Transverse colon (tissue), 4 donors: ENCODE measurements around the gene SNW1. TPM values are rescaled to one million over a fixed set of nuclear protein-coding genes. Genes with fewer than 3 reads are reported as not detected.

Experiments
- DNase-seq: peaks from one replicate; pipeline ENCODE4 v3.0.0-alpha.2; 2019
- H3K27ac ChIP-seq, 4 donors: fragments of 200-600 bp; sonication (generic); 2 replicates each; pipeline ENCODE4 v1.5.1; 2016 to 2018; ENCODE audit warnings: inconsistent platforms in 4 of 4
- H3K27me3 ChIP-seq: fragments of 200-600 bp; sonication (generic); 2 replicates; pipeline ENCODE4 v1.5.1; 2017; ENCODE audit warnings: inconsistent platforms
- H3K36me3 ChIP-seq, 4 donors: fragments of 200-600 bp; sonication (generic); 2 replicates each; pipeline ENCODE4 v1.5.1; 2017 to 2019; ENCODE audit warnings: inconsistent platforms in 4 of 4
- H3K4me1 ChIP-seq, 4 donors: fragments of 200-600 bp; sonication (generic); 2 replicates each; pipeline ENCODE4 v1.5.1; 2017 to 2020; ENCODE audit warnings: inconsistent platforms in 4 of 4
- H3K4me3 ChIP-seq, 4 donors: fragments of 200-600 bp; sonication (generic); 1 replicate in 1 of 4; 2 replicates in 3 of 4; pipeline versions ENCODE4 v1.5.1 to v1.6.1; 2017 to 2019; ENCODE audit warnings: inconsistent platforms in 4 of 4
- H3K9me3 ChIP-seq, 2 donors: fragments of 200-600 bp; sonication (generic); 2 replicates each; pipeline ENCODE4 v1.5.1; 2017 to 2019; ENCODE audit warnings: inconsistent platforms in 2 of 2
- EP300 ChIP-seq: sonication (generic); formaldehyde crosslinking; IDR thresholded peaks from one replicate; pipeline ENCODE4 v1.6.1; 2017; ENCODE audit warnings: antibody characterized with exemption, low read depth
- POLR2A ChIP-seq: fragments of 450-650 bp; IDR thresholded peaks from one replicate; pipeline ENCODE4 v1.6.1; 2016; ENCODE audit warnings: antibody characterized with exemption, mild to moderate bottlenecking, moderate library complexity
- POLR2AphosphoS5 ChIP-seq, 3 donors: sonication (generic); formaldehyde crosslinking; IDR thresholded peaks; one replicate each; pipeline ENCODE4 v1.6.1; 2016; ENCODE audit warnings: antibody characterized with exemption in 3 of 3
- WGBS, 2 donors: methylation state at CpG; one replicate each; pipeline ENCODE4 v1.1.5; 2018; ENCODE audit warnings: low coverage in 1 of 2; 5-methylcytosine and 5-hydroxymethylcytosine counted together
- in situ Hi-C, 4 donors: fragments of 200-750 bp; cut with MboI; loops; one replicate each; pipeline versions ENCODE4 v1.15.0 to v1.15.1; 2017; ENCODE audit warnings: low sequenced_read_pairs in 3 of 4, low pct_ligation_motif_present in 1 of 4, low pct_unique_long_range_greater_than_20kb in 1 of 4
- intact Hi-C: fragments of 100-400 bp; cut with DNase I; formaldehyde crosslinking; loops from one replicate; pipeline ENCODE4 v1.15.1; 2023; ENCODE audit warnings: low total_unique reads
- total RNA-seq, 4 donors: library from RNA; depleted of rRNA; stranded (reverse); fragments of >200 nt; gene quantifications; one replicate each; pipeline ENCODE4 v1.1.0, GENCODE V29; 2016
- TF ChIP-seq, protein P1 (sequence below), 5 experiments: fragments of 200-600 bp in 3 of 5; fragments of 450-650 bp in 2 of 5; sonication (generic) in 3 of 5; IDR thresholded peaks; 1 replicate in 2 of 5; 2 replicates in 3 of 5; pipeline ENCODE4 v1.5.1; 2016 to 2017; ENCODE audit warnings: antibody characterized with exemption in 5 of 5, inconsistent platforms in 3 of 5, mild to moderate bottlenecking in 2 of 5, moderate library complexity in 1 of 5

SNW1 gene
- 10 to 100 TPM; 35.2 to 82.7 (median 56.9) TPM for total RNA-seq

DNA sequence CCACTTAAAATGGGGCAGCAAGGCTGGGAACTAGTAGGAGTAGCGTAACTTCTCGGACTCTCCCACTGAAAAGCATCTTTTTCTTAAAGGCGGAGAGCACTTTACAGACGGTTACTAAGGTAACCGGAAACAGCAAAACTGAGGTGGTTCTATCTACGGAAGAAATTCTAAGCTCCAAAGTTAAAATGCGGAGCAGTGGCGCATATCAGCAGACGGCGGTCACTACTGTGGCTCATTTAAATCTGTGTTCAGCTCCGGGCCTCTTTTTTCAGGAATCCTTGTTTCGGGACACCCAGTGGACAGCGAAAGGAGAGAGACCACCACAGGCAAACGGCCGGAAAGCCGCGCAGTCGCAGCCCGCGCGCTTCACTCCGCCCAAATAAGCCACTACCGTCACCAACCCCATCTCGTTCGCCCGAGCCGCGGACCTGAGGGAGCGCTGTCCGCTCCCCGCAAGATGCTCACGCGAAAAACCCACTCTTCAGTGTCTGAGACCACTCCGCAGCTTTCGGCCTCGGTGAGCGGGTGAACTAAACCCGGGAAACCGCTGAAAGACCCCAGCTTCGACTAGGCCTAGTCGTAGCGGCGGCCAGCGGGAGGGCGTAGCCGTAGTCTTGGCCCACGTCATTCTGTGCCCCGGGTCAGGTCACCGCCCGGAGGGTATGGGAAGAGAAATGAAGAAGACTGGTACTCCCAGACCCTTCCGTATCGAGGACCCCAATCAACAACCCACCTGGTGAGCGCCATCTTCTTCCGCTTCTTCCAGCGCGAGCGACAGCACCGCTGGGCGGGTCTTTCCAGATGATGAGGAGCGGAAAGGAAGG lies at the start of gene SNW1:
SNW1 (minus strand) TSS at position 776 of the 824 bp plus-strand sequence; CDS start at position 747, 29 bp downstream.
- DNase-seq = peak; percentile 93
- in situ Hi-C loops (no loop called here), intact Hi-C loops (no loop called here)
- WGBS, 2 donors = 0% methylated on average over 2 to 57 of the region's 60 CpGs
- Histone ChIP-seq H3K4me1 (peaks cover 0 to 37% (median 21%) of the 10 kb centered on the region in 4 donors), H3K4me3 (peak within 1 kb of the TSS; percentile 61 to 96 (median 74)), H3K27me3 (no peaks in the 10 kb centered on the region), H3K9me3 (no peaks in the 10 kb centered on the region), H3K27ac (peak within 1 kb of the TSS; percentile 89 to 97 (median 91)), H3K36me3 (no peaks in the 10 kb centered on the region)
- TF ChIP-seq POLR2AphosphoS5 (IDR thresholded peaks at IDR 0.05) (peak; percentile 66 to 93 (median 90)), POLR2A (peak; percentile 85)
- TF ChIP-seq, protein P1, sequence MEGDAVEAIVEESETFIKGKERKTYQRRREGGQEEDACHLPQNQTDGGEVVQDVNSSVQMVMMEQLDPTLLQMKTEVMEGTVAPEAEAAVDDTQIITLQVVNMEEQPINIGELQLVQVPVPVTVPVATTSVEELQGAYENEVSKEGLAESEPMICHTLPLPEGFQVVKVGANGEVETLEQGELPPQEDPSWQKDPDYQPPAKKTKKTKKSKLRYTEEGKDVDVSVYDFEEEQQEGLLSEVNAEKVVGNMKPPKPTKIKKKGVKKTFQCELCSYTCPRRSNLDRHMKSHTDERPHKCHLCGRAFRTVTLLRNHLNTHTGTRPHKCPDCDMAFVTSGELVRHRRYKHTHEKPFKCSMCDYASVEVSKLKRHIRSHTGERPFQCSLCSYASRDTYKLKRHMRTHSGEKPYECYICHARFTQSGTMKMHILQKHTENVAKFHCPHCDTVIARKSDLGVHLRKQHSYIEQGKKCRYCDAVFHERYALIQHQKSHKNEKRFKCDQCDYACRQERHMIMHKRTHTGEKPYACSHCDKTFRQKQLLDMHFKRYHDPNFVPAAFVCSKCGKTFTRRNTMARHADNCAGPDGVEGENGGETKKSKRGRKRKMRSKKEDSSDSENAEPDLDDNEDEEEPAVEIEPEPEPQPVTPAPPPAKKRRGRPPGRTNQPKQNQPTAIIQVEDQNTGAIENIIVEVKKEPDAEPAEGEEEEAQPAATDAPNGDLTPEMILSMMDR (IDR thresholded peaks at IDR 0.05) = no peak

DNA sequence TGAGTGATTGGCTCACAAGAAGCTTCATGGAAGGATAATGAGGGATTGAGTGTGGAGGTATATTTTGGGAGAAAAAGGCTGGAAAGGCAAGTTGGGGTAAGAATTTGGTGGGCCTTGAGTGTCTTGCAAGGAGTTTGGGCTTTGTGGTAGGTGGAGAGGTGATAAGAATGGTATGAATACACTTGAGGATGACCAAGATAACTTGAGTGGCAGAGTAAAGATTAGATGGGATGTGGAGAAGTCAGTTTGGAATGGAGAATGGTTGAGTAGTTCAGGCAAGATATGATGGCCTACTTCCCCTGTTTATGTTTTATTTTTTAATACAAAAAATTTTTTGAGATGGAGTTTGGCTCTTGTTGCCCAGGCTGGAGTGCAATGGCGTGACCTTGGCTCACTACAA lies 48.1 kb upstream of the SNW1 start:
- intact Hi-C loops = no loop called here
- Histone ChIP-seq H3K27me3 (no peaks in the 10 kb centered on the region), H3K27ac (no peak overlapping the region), H3K9me3 (no peaks in the 10 kb centered on the region), H3K4me1 (no peaks in the 10 kb centered on the region), H3K36me3 (no peaks in the 10 kb centered on the region), H3K4me3 (no peak overlapping the region)
- no peak for DNase-seq
- in situ Hi-C loops = no loop called here
- TF ChIP-seq, protein P1 (IDR thresholded peaks at IDR 0.05) = no peak
- TF ChIP-seq POLR2AphosphoS5 (IDR thresholded peaks at IDR 0.05) (no peak), EP300 (no peak), POLR2A (no peak)
- 100% methylated on average over 1 of the region's 1 CpG; no CpG with 5 or more reads in 1 of the 2 donors for WGBS, 2 donors

- Histone ChIP-seq H3K4me3 (no peak overlapping the region), H3K27ac (no peak overlapping the region), H3K27me3 (no peaks in the 10 kb centered on the region), H3K36me3 (no peaks in the 10 kb centered on the region), H3K4me1 (no peaks in the 10 kb centered on the region), H3K9me3 (no peaks in the 10 kb centered on the region)
- TF ChIP-seq POLR2AphosphoS5 (IDR thresholded peaks at IDR 0.05) = no peak
- no peak for TF ChIP-seq POLR2A
- TF ChIP-seq, protein P1 (IDR thresholded peaks at IDR 0.05) = no peak
- TF ChIP-seq EP300 = no peak
- DNase-seq = no peak
- 92 to 93% methylated on average over 2 to 3 of the region's 3 CpGs for WGBS, 2 donors
- intact Hi-C loops (no loop called here), in situ Hi-C loops (no loop called here)
These were observed 47.3 kb upstream of the SNW1 start for GRCh38 chr14:77808250-77808649.

- Histone ChIP-seq H3K27me3 (no peaks in the 10 kb centered on the region), H3K4me1 (peaks cover 0 to 2% (median 0%) of the 10 kb centered on the region in 4 donors), H3K27ac (no peak overlapping the region), H3K4me3 (no peak overlapping the region), H3K9me3 (no peaks in the 10 kb centered on the region), H3K36me3 (no peaks in the 10 kb centered on the region)
- WGBS, 2 donors = 86 to 97% methylated on average over 3 to 6 of the region's 6 CpGs
- no peak for TF ChIP-seq EP300
- TF ChIP-seq, protein P1 (IDR thresholded peaks at IDR 0.05) = no peak
- TF ChIP-seq POLR2A = no peak
- no peak for TF ChIP-seq POLR2AphosphoS5 (IDR thresholded peaks at IDR 0.05)
- DNase-seq = no peak
- intact Hi-C loops = no loop called here
- in situ Hi-C loops = no loop called here
These were observed 44.8 kb upstream of the SNW1 start for GRCh38 chr14:77805706-77806105.
